Measurements from ENCODE around the gene FOSL2. TPM values are rescaled to one million over a fixed set of nuclear protein-coding genes. Genes with fewer than 3 reads are reported as not detected.
"Not testable (repeated sequence)": the region's sequence is repeated elsewhere in the genome, so short reads cannot be mapped to it uniquely, and the experiment has no call there.

Gene FOSL2
- total RNA-seq, 1 donor from 2014 or later, result 349 TPM

- DNase-seq (ENCODE audit: low read depth), result no peak
Measured at GRCh38 chr2:28357055-28357454, 35.6 kb upstream of the FOSL2 start.

- no peak for DNase-seq (ENCODE audit: low read depth)
Measured at GRCh38 chr2:28357948-28358667, 34.5 kb upstream of the FOSL2 start.

DNA sequence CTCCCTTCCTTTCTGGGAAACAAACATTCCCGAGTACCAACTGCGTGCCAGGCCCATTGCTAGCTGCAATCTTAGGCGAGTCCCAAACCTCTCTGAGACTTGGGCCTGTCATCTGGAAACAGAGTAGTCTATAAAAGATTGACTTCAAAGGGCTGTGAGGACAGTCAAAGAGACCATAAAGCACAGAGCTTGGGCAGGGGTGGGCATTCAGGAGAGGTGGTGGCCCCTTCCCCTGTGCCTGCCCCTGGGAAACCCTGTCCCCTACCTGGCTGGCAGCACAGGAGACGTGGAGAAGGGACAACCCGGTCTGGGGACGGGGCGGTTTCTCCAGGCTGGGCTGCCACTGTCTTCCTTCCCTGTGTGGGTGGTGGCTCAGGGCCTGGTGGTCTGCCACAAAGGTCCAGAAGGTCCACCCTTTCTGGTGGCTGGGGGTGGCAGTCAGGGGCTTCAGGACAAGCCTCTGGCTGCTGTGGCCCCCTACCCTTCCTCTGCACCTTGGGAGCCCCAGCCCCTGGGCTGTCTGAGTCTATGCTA lies 33.9 kb upstream of the FOSL2 start:
- no peak for DNase-seq (ENCODE audit: low read depth)

DNA sequence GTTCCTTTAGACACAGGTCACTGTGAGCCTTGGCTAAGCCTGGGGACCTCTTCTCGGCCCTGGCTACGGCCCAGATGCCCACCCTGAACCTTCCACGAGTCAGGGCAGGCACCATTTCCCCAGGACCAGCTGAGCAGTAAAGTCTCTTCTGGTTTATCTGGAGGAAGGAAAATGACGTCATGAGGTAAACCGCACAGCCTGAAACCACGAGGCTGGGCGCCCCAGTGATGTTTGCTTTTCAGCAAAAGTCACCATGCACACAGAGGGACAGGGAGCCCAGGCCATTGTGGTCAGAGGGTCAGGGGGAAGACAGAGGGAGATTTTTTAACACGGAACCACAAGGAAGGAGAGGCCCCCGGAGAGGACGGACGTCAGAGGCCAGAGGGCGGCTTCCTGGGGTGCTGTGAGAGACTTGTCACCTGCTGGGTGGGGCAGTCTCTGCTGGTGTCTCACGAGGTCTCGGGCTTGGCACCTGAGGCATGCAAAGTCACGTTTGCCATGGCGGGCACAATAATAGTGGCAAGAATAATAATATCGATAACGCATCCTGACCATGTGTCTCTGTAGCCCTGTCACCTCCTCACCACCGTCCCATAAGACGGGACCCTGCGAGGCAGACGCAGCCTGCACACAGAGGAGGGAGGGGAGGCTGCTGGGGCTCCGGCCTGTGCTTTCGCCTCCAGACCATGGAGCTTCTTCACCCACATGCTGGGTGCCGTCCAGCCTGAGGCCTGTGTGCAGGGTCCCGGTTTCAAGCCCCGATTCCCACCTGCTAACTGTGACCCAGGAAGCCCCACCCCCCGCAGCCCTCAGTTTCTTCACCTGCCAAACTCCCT lies 33.2 kb upstream of the FOSL2 start:
- DNase-seq (ENCODE audit: low read depth), result no peak

- DNase-seq (ENCODE audit: low read depth), result no peak
Measured at GRCh38 chr2:28360058-28360717, 32.5 kb upstream of the FOSL2 start.

DNA sequence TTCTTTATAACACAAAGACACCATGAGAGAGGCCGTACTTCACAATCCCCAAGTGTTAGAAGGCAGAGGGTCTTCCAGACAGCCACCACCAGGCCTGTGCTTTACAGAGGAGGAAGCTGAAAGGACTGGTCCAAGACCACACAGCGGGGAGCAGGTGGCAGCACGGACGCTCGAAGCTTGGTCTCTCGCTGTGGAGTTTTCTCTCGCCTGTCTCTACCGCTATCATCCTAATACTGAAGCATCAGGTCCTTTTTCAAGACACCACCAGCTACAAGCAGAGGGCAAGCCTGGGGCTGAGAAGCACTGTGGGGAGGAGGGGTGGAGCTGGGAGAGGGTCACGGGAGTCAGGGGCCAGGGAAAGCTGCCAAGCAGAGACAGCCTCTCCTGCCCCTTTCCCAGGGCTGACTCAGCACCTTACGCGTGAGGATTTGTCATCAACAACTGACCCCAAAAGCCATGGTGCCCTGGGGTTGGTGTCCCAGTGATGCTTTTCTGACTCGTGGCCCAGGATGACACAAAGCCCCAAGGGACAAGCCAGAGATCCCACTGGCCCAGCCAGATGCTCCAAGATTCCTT lies 31.9 kb upstream of the FOSL2 start:
- peak; percentile 85 for DNase-seq (ENCODE audit: low read depth)

DNA sequence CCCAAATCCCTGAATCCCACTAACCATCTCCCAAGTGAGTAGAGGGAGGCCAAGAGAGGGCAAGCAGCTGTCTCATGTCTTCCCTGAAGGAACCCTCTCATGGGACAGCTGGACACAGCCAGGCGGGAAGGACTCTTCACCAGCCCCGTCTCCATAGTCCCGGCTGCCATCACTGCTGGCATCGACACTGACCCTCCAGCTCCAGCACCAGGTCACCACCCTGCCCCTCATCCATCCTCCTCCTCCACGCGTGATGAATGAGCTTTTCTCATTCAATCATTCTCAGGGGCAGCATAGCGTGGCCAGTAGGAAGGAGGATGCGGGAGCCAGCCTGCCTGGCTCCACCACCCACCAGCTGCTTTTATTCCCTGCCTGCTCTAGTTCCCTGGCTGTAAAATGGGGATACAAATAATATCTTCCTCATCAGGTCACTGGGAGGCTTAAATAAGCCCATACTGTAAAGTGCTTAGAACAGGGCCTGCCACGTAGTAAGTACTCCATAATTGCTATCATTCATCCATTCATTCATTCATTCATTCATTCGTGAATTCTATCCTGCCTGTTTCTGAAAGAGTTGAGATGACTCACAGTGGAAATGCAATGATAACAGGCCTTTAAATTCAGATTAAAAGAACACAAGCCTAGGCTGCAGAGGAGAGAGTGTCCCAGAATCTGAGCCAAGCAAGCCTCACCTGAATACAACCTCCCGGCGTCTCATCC lies 30.5 kb upstream of the FOSL2 start:
- DNase-seq (ENCODE audit: low read depth), result no peak

DNA sequence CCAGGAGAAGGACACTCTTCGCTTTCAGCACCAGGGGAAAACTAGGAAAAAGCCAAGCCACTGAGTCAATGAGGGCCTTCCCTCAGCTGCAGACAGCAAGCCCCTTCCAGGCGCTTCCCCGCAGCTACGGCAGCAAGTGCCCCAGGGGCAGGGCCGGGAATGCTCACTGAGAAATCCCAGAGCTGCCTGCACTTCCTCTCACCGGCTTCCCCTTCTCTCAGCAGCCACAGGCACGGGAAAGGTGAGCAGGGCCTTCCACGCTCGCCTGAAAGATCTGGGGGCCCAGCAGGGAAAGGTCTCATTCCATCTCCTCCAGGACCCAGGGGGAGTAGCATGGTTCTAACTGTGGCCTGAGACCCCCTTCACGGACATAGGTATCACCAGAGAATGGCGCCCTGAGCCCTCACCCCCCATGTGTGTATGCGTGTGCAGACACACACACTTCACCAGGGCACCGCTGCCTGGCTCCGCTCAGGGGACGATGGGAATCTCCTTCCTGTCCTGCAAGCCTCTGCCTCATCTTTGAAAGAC lies 29.6 kb upstream of the FOSL2 start:
- no peak for DNase-seq (ENCODE audit: low read depth)

DNA sequence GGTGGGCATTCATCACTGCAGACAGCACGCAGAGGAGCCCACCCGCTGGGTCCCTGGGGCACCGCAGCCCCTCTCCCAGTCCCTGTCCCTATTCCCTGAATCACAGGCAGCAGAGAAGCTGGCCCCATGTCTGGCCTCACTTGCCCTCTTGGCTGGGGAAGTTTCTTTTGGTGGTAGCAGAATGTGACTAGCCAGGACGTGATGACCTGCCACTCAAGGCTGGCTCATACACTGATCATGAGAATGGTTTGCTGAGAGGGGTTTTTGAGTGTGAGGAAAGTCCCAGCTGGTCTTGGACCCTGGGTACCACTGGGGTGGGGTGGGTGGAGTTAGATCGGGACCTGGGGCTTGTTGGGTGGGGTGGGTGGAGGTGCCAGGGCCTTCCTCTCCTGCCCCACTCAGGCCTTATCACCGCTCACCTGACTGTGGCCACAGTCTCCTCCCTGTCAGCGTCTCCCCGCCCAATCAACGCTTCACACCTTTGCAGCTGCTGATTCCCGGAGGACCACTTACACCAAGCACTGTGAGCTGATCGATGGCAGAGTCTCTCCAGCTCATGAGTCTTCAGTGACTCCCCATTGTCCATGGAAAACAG lies 28.9 kb upstream of the FOSL2 start:
- no peak for DNase-seq (ENCODE audit: low read depth)

- no peak for DNase-seq (ENCODE audit: low read depth)
Measured at GRCh38 chr2:28364610-28365009, 28.0 kb upstream of the FOSL2 start.

DNA sequence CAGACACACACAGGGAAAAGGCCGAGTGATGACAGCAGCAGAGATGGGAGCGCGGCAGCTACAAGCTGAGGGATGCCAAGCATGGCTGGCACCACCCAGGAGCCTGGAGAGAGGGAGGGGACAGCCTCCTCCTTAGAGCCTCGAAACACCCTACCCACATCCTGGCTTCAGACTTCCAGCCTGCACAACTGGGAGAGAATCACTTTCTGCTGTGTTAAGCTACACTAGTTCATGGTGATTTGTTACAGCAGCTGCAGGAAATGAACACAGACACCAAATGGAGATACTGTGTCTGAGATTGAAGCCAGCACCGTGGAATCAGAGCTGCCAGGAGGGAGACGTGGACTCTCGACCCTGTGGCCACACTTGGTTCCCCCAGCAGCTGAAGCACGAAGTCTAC lies 27.5 kb upstream of the FOSL2 start:
- no peak for DNase-seq (ENCODE audit: low read depth)

DNA sequence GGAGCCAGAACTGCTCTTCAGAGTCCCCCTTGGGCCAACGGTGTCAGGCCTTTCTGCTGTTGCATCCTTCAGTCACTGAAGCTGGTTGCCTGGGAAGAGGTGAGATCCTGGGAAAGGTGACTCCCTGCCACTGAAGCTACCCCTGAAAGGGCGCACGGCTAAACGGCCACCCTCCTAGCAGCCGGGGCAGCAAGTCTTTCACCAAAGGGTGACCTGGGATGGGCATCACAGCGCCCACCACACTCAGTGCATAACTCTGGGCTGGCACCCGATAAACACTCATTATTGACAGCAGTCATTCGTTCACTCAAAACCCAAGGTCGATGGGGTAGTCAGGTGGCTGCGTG lies 26.5 kb upstream of the FOSL2 start:
- DNase-seq (ENCODE audit: low read depth), result no peak

DNA sequence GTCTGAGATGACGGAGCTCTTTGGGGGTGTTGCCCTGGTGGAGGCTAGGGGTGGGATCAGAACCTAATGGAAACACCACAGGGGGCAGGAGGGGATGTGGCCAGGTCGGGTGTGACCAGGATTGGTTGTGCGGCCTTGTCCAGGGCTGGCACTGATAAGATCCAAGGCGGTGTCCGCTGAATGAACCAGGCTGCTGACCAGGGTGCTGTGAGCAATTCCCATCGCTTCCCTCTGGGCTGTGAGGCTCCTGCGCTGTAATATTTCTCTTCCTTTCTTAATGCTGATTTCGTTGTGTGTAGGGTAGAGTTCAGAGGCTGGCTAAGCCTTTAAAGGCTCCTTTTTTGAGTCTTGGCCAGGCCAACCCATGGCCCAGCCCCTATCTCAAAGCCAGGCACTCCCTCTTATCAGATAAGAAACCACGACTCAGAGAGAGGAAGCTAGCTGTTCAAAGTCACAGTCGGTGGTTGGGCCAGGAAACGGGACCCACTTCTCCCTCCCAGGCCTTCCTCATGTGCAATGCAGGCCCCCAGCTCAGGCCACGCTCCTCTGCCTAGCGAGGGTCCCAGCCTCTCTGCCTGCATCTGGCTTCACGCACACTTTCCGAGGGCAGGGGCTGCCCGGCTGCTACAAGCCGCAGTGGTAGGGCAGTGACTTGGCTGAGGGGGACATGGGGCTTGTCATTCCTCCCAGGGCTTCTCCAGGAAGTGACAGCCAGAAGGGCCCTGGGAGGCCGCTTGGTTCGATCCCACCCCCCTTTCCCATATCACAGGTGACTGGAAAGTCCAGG lies 26.0 kb upstream of the FOSL2 start:
- DNase-seq (ENCODE audit: low read depth), result no peak

GRCh38 chr2:28367667-28368356 lies 24.8 kb upstream of the FOSL2 start:
- no peak for DNase-seq (ENCODE audit: low read depth)

DNA sequence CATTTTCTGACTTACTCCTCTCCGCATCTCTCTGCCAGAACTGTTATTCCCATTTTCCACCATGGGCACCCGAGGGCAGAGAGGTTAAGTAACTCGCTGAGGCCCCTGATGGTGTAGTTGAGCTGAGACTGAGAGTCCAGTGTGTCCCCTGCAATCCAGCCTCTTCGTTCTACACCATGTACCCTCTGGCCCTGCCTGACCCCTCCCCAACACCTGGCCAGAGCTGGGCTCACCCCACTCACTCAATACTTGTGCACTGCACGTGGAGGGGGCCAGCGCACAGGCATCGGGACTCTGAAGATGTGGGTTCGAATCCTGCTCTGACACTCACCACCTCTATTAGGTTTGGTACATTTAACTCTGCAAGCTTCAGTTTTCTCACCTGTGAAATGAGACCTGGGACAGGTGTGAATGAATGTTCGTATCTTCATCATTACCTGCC lies 24.3 kb upstream of the FOSL2 start:
- no peak for DNase-seq (ENCODE audit: low read depth)

DNA sequence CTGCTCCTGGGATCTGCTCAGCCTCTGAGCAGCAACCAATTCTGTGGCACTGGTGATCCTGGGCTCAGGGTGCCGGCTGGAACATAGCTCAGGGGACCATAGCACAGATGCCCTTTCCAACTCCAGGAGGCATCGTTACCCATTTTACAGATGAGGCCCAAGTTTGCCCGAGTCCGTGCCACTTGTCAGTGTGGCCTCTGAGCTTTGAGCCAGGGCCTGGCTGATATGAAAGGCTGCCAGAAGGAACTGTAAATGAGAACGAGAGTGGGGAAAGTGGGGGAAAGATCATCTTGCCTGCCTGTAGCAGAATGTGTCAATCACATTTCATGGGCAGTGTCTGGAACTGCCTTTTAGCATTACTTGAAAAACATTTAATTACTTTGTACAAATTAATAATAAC lies 23.3 kb upstream of the FOSL2 start:
- DNase-seq (ENCODE audit: low read depth), result no peak

GRCh38 chr2:28370354-28370753 lies 22.3 kb upstream of the FOSL2 start:
- peak; percentile 65 for DNase-seq (ENCODE audit: low read depth)

GRCh38 chr2:28371728-28372127 lies 20.9 kb upstream of the FOSL2 start:
- not testable (repeated sequence) for DNase-seq (ENCODE audit: low read depth)

- DNase-seq (ENCODE audit: low read depth), result no peak
Measured at GRCh38 chr2:28373854-28374253, 18.8 kb upstream of the FOSL2 start.

Data from renal cortical epithelial cell (primary cell).